Measurements from ENCODE around the gene IDUA. TPM values are rescaled to one million over a fixed set of nuclear protein-coding genes. Genes with fewer than 3 reads are reported as not detected.

IDUA gene
- total and polyA plus RNA-seq, 2 experiments from 2014 or later, result 26.4 to 30.7 TPM

- no peak overlapping the region for H2AFZ ChIP-seq
- H3K4me2 ChIP-seq (ENCODE audit: unreplicated experiment), result no peak overlapping the region
- H3K9ac ChIP-seq, result no peak overlapping the region
- no peaks in the 10 kb centered on the region for H3K9me2 ChIP-seq (ENCODE audit: insufficient read depth)
- WGBS, 2 experiments (ENCODE audit: low coverage in 1 of 2, low lambda C conversion rate in 2 of 2, missing lambda C conversion rate in 2 of 2), result 89 to 91% methylated on average over 31 to 40 of the region's 48 CpGs
- H3K4me3 ChIP-seq, result no peak overlapping the region
- H3K79me2 ChIP-seq (ENCODE audit: insufficient read depth), result no peaks in the 10 kb centered on the region
- no peaks in the 10 kb centered on the region for H3F3A ChIP-seq (ENCODE audit: insufficient read depth)
- no peaks in the 10 kb centered on the region for H3K27me3 ChIP-seq (replicated peaks; ENCODE audit: insufficient read depth)
- H3K36me3 ChIP-seq (ENCODE audit: low read depth), result no peaks in the 10 kb centered on the region
- TF ChIP-seq EZH2 (IDR thresholded peaks at IDR 0.05; ENCODE audit: insufficient read depth, poor library complexity, severe bottlenecking) (no peak), EZH2phosphoT487 (IDR thresholded peaks at IDR 0.05; ENCODE audit: insufficient read depth, low read depth) (no peak)
- no peak for DNase-seq
- in situ Hi-C loops (cut with MboI), result no loop called here
- H3K9me3 ChIP-seq (ENCODE audit: low read depth), result no peaks in the 10 kb centered on the region
- no peaks in the 10 kb centered on the region for H3K4me1 ChIP-seq (ENCODE audit: insufficient read depth)
- H4K20me1 ChIP-seq (ENCODE audit: insufficient read depth), result no peaks in the 10 kb centered on the region
- H3K27ac ChIP-seq, result no peak overlapping the region
Measured at GRCh38 chr4:966266-967112, 20.4 kb upstream of the IDUA start.

- DNase-seq, result no peak
Measured at GRCh38 chr4:967113-968104, 19.4 kb upstream of the IDUA start.

GRCh38 chr4:968221-968620 is 18.6 kb upstream of the IDUA start:
- Histone ChIP-seq H3K4me1 (ENCODE audit: insufficient read depth) (peaks cover 5% of the 10 kb centered on the region; the same call in 1 of the 2 replicates), H2AFZ (no peak overlapping the region), H3F3A (ENCODE audit: insufficient read depth) (no peaks in the 10 kb centered on the region), H3K4me3 (no peak overlapping the region), H4K20me1 (ENCODE audit: insufficient read depth) (no peaks in the 10 kb centered on the region), H3K9me3 (ENCODE audit: low read depth) (no peaks in the 10 kb centered on the region), H3K4me2 (ENCODE audit: unreplicated experiment) (no peak overlapping the region), H3K9ac (no peak overlapping the region), H3K36me3 (ENCODE audit: low read depth) (no peaks in the 10 kb centered on the region), H3K27me3 (replicated peaks; ENCODE audit: insufficient read depth) (no peaks in the 10 kb centered on the region), H3K79me2 (ENCODE audit: insufficient read depth) (peaks cover 14% of the 10 kb centered on the region; the same call in 1 of the 2 replicates), H3K27ac (no peak overlapping the region), H3K9me2 (ENCODE audit: insufficient read depth) (no peaks in the 10 kb centered on the region)
- no peak for TF ChIP-seq EZH2phosphoT487 (IDR thresholded peaks at IDR 0.05; ENCODE audit: insufficient read depth, low read depth)
- TF ChIP-seq EZH2 (IDR thresholded peaks at IDR 0.05; ENCODE audit: insufficient read depth, poor library complexity, severe bottlenecking), result no peak
- no peak for DNase-seq
- 72 to 80% methylated on average over 11 to 22 of the region's 24 CpGs for WGBS, 2 experiments (ENCODE audit: low coverage in 1 of 2, low lambda C conversion rate in 2 of 2, missing lambda C conversion rate in 2 of 2)
- in situ Hi-C loops (cut with MboI), result no loop called here

More at GRCh38 chr4:967113-968104, 19.4 kb upstream of the IDUA start:
- no peaks in the 10 kb centered on the region for H4K20me1 ChIP-seq (ENCODE audit: insufficient read depth)
- no peaks in the 10 kb centered on the region for H3K9me3 ChIP-seq (ENCODE audit: low read depth)
- no peak overlapping the region for H3K27ac ChIP-seq
- no peaks in the 10 kb centered on the region for H3K27me3 ChIP-seq (replicated peaks; ENCODE audit: insufficient read depth)
- H3K4me3 ChIP-seq, result no peak overlapping the region
- no peak overlapping the region for H2AFZ ChIP-seq
- TF ChIP-seq EZH2phosphoT487 (IDR thresholded peaks at IDR 0.05; ENCODE audit: insufficient read depth, low read depth) (no peak), EZH2 (IDR thresholded peaks at IDR 0.05; ENCODE audit: insufficient read depth, poor library complexity, severe bottlenecking) (no peak)
- H3K79me2 ChIP-seq (ENCODE audit: insufficient read depth), result peaks cover 8% of the 10 kb centered on the region; the same call in 1 of the 2 replicates
- H3K9ac ChIP-seq, result no peak overlapping the region
- H3K9me2 ChIP-seq (ENCODE audit: insufficient read depth), result no peaks in the 10 kb centered on the region
- H3K4me1 ChIP-seq (ENCODE audit: insufficient read depth), result peaks cover 5% of the 10 kb centered on the region; the same call in 1 of the 2 replicates
- H3K4me2 ChIP-seq (ENCODE audit: unreplicated experiment), result no peak overlapping the region
- no peaks in the 10 kb centered on the region for H3F3A ChIP-seq (ENCODE audit: insufficient read depth)
- in situ Hi-C loops (cut with MboI), result no loop called here
- 82 to 85% methylated on average over 43 to 75 of the region's 76 CpGs for WGBS, 2 experiments (ENCODE audit: low coverage in 1 of 2, low lambda C conversion rate in 2 of 2, missing lambda C conversion rate in 2 of 2)
- no peaks in the 10 kb centered on the region for H3K36me3 ChIP-seq (ENCODE audit: low read depth)
